GM12878 (cell line): Measurements from ENCODE around the gene C10orf90. TPM values are rescaled to one million over a fixed set of nuclear protein-coding genes. Genes with fewer than 3 reads are reported as not detected.

ENCODE experiments used
- ATAC-seq: fragments of 200-7000 bp; cut with Tn5 transposase; 3 replicates; pipeline ENCODE4 v1.9.1; 2020; ENCODE audit warnings: mild to moderate bottlenecking, moderate library complexity
- BruUV-seq: library from RNA; stranded (reverse); fragments of 400-500 nt; replicated peaks from 2 replicates; lab custom pipeline; 2021; lab: Mats Ljungman, UMichigan
- CTCF ChIA-PET: fragments of 300-600 bp; sonication (Branson Sonifier 250); formaldehyde crosslinking; extraction: SDS; loops from one replicate; lab custom pipeline; 2021; ENCODE audit warnings: inconsistent platforms; lab: Yijun Ruan, JAX
- POLR2A ChIA-PET: fragments of 350-600 bp; formaldehyde crosslinking; extraction: SDS; loops from one replicate; lab custom pipeline; 2021; ENCODE audit warnings: inconsistent platforms; lab: Charles Lee
- RAD21 ChIA-PET: fragments of 300-600 bp; sonication (Branson Sonifier 250); formaldehyde crosslinking; loops from one replicate; lab custom pipeline; 2023; ENCODE audit warnings: antibody characterized with exemption; ENCODE audit not compliant: unreplicated experiment; lab: Charles Lee
- SMC1A ChIA-PET: fragments of 300-600 bp; sonication (Branson Sonifier 250); formaldehyde crosslinking; loops from one replicate; lab custom pipeline; 2023; ENCODE audit not compliant: unreplicated experiment, uncharacterized antibody; lab: Charles Lee
- DNase-seq: peaks from one replicate; pipeline ENCODE4 v3.0.0-alpha.2; 2011; ENCODE audit warnings: low read depth, low spot score
- FAIRE-seq: peaks from 3 replicates; lab custom pipeline; 2011; peaks lifted over from hg19 to GRCh38; lab: Jason Lieb, UNC
- H2AFZ ChIP-seq: 2 replicates; pipeline ENCODE4 v1.6.0; 2011; ENCODE audit warnings: low read depth, low read length, control low read depth; ENCODE audit not compliant: control insufficient read depth
- H3K27ac ChIP-seq: 2 replicates; pipeline ENCODE4 v1.5.1; 2011; ENCODE audit warnings: control low read depth; ENCODE audit not compliant: control insufficient read depth, insufficient read depth
- H3K27me3 ChIP-seq, 2 experiments: replicated peaks in 1 of 2; 2 replicates each; pipeline versions ENCODE4 v1.6.0 to v1.6.1; 2011; ENCODE audit warnings: low read length in 1 of 2; ENCODE audit not compliant: control insufficient read depth in 2 of 2, insufficient read depth in 2 of 2
- H3K36me3 ChIP-seq, 2 experiments: 2 replicates each; pipeline ENCODE4 v1.5.1; 2011; ENCODE audit warnings: low read length in 1 of 2; ENCODE audit not compliant: control insufficient read depth in 2 of 2, insufficient read depth in 2 of 2
- H3K4me1 ChIP-seq: 2 replicates; pipeline ENCODE4 v1.6.1; 2011; ENCODE audit warnings: mild to moderate bottlenecking, low read length, moderate library complexity, mixed read lengths; ENCODE audit not compliant: control insufficient read depth, insufficient read depth
- H3K4me2 ChIP-seq: 2 replicates; pipeline ENCODE4 v1.6.0; 2011; ENCODE audit warnings: control low read depth; ENCODE audit not compliant: control insufficient read depth, insufficient read depth
- H3K4me3 ChIP-seq: fragments of 200-600 bp; sonication (generic); 2 replicates; pipeline ENCODE4 v1.5.1; 2016
- H3K79me2 ChIP-seq: 2 replicates; pipeline ENCODE4 v1.6.0; 2011; ENCODE audit warnings: low read length; ENCODE audit not compliant: control insufficient read depth, insufficient read depth
- H3K9ac ChIP-seq: 2 replicates; pipeline ENCODE4 v1.8.0; 2011; ENCODE audit warnings: low read length, control low read depth, mixed read lengths; ENCODE audit not compliant: control insufficient read depth, insufficient read depth
- H3K9me3 ChIP-seq: replicated peaks from 3 replicates; pipeline ENCODE4 v1.5.1; 2011; ENCODE audit warnings: mild to moderate bottlenecking, low read length; ENCODE audit not compliant: control insufficient read depth, insufficient read depth
- H4K20me1 ChIP-seq: 2 replicates; pipeline ENCODE4 v1.6.0; 2011; ENCODE audit not compliant: control insufficient read depth, insufficient read depth
- ATF2 ChIP-seq: IDR thresholded peaks from 2 replicates; pipeline ENCODE4 v1.6.1; 2012; ENCODE audit warnings: low read length, inconsistent platforms
- E2F8 ChIP-seq: fragments of 450-650 bp; IDR thresholded peaks from 2 replicates; pipeline ENCODE4 v1.6.1; 2018; ENCODE audit warnings: mild to moderate bottlenecking, low read depth, moderate library complexity; ENCODE audit not compliant: partially characterized antibody
- HDAC6 ChIP-seq: fragments of 200-600 bp; sonication (generic); IDR thresholded peaks from one replicate; pipeline ENCODE4 v1.8.0; 2017; ENCODE audit warnings: antibody characterized with exemption; ENCODE audit not compliant: unreplicated experiment
- NR2C2 ChIP-seq: IDR thresholded peaks from 2 replicates; pipeline ENCODE4 v1.6.1; 2011; ENCODE audit warnings: borderline replicate concordance, low read depth; ENCODE audit not compliant: control insufficient read depth, insufficient read length
- PBX3 ChIP-seq: IDR thresholded peaks from 2 replicates; pipeline ENCODE4 v1.6.1; 2011; ENCODE audit warnings: mild to moderate bottlenecking, low read depth, low read length, moderate library complexity; ENCODE audit not compliant: insufficient replicate concordance
- SREBF1 ChIP-seq: IDR thresholded peaks from 2 replicates; pipeline ENCODE4 v1.6.1; 2012; ENCODE audit warnings: mild to moderate bottlenecking, low read length
- TCF3 ChIP-seq: IDR thresholded peaks from 2 replicates; pipeline ENCODE4 v1.6.1; 2012; ENCODE audit warnings: low read depth, mild to moderate bottlenecking, low read length, borderline replicate concordance; ENCODE audit not compliant: insufficient read depth
- ZZZ3 ChIP-seq: IDR thresholded peaks from 2 replicates; pipeline ENCODE4 v1.6.1; 2011; ENCODE audit warnings: low read depth; ENCODE audit not compliant: control insufficient read depth, insufficient read length
- WGBS: methylation state at CpG from one replicate; pipeline ENCODE4 v1.1.6; 2016; ENCODE audit warnings: low lambda C conversion rate; ENCODE audit not compliant: insufficient replicate concordance, insufficient coverage; ENCODE audit errors: missing lambda C conversion rate; 5-methylcytosine and 5-hydroxymethylcytosine counted together
- in situ Hi-C: fragments of 300-500 bp; cut with MboI; formaldehyde crosslinking; loops from 9 replicates; pipeline ENCODE4 v1.14.3; 2018; ENCODE audit warnings: mixed read lengths
- intact Hi-C: fragments of 100-400 bp; cut with micrococcal nuclease; formaldehyde crosslinking; loops from one replicate; pipeline ENCODE4 v1.14.2; 2022; ENCODE audit not compliant: unreplicated experiment
- polyA plus RNA-seq, 11 experiments: library from polyadenylated mRNA; depleted of rRNA in 4 of 11; unstranded in 6 of 11; stranded (reverse) in 5 of 11; fragments of >200 nt; fragmentation: Nextera tagmentation in 4 of 11; fragmentation: Illumina TruSeq in 1 of 11; extraction: Ambion mirVana in 4 of 11; extraction: Trizol in 1 of 11; gene quantifications; 1 replicate in 1 of 11; 2 replicates in 10 of 11; pipeline versions ENCODE4 v1.2.1 to v1.2.3, GENCODE V29; 2011 to 2016; ENCODE audit warnings: inconsistent platforms in 2 of 11, missing spikeins in 2 of 11, low read depth in 1 of 11
- total RNA-seq, 4 experiments: library from RNA; depleted of rRNA in 3 of 4; stranded (reverse); fragments of >200 nt in 3 of 4; fragmentation: Illumina TruSeq in 1 of 4; extraction: Trizol in 1 of 4; gene quantifications; 2 replicates each; pipeline versions ENCODE4 v1.2.1 to v1.2.3, GENCODE V29; 2013 to 2021

C10orf90 gene
- total and polyA plus RNA-seq, 10 of the 15 experiments (the other 5 are each of a cell fraction or from before 2014, with no cell fraction given) = 0.04 TPM; not detected in 9

- RAD21 ChIA-PET = interaction anchor here (0.8 to 1.3 kb wide), 2 partner anchors 519 to 521 kb away, joined by 3 to 9 read pairs; no protein-coding TSS in a partner anchor
- WGBS = 24% methylated on average over 12 of the region's 12 CpGs
- CTCF ChIA-PET = interaction anchor here (0.6 to 1.4 kb wide), 7 partner anchors 435 to 621 kb away, joined by 3 to 18 read pairs (median 3); no protein-coding TSS in a partner anchor
- no peaks in the 10 kb centered on the region for H3K27me3 ChIP-seq
- H3K9me3 ChIP-seq = no peaks in the 10 kb centered on the region
- BruUV-seq = no TSS peak
- H2AFZ ChIP-seq = no peak overlapping the region
- in situ Hi-C loops = no loop called here
- H3K4me1 ChIP-seq = no peaks in the 10 kb centered on the region
- no peak overlapping the region for H3K4me3 ChIP-seq
- no peak overlapping the region for H3K4me2 ChIP-seq
- FAIRE-seq (no peak), DNase-seq (no peak), ATAC-seq (no peak)
- TF ChIP-seq ZZZ3 (no peak), ATF2 (no peak)
- POLR2A ChIA-PET = no interaction called here
- intact Hi-C loops = loop anchor here (1.0 to 2.0 kb wide), 2 partner anchors 521 to 635 kb away; no protein-coding TSS in a partner anchor
- H3K9ac ChIP-seq = no peak overlapping the region
- H3K27ac ChIP-seq = no peak overlapping the region
- H3K79me2 ChIP-seq = no peaks in the 10 kb centered on the region
- no peaks in the 10 kb centered on the region for H4K20me1 ChIP-seq
- SMC1A ChIA-PET = interaction anchor here (0.6 to 2.0 kb wide), 5 partner anchors 16 to 523 kb away, joined by 3 to 13 read pairs (median 4); no protein-coding TSS in a partner anchor
- no peaks in the 10 kb centered on the region for H3K36me3 ChIP-seq
These were observed 167.0 kb downstream of the C10orf90 start for GRCh38 chr10:126503392-126504062.

- H3K27me3 ChIP-seq = no peaks in the 10 kb centered on the region
- no peak overlapping the region for H3K9ac ChIP-seq
- CTCF ChIA-PET = no interaction called here
- intact Hi-C loops = no loop called here
- no peak overlapping the region for H2AFZ ChIP-seq
- SMC1A ChIA-PET = interaction anchor here (0.6 to 2.0 kb wide), 2 partner anchors 520 to 527 kb away, joined by 4 to 13 read pairs; no protein-coding TSS in a partner anchor
- H4K20me1 ChIP-seq = no peaks in the 10 kb centered on the region
- H3K4me3 ChIP-seq = no peak overlapping the region
- FAIRE-seq (no peak), ATAC-seq (no peak), DNase-seq (no peak)
- no peaks in the 10 kb centered on the region for H3K4me1 ChIP-seq
- H3K27ac ChIP-seq = no peak overlapping the region
- RAD21 ChIA-PET = no interaction called here
- 0% methylated on average over 1 of the region's 1 CpG for WGBS
- POLR2A ChIA-PET = no interaction called here
- no peaks in the 10 kb centered on the region for H3K9me3 ChIP-seq
- BruUV-seq = no TSS peak
- in situ Hi-C loops = no loop called here
- no peak overlapping the region for H3K4me2 ChIP-seq
- TF ChIP-seq PBX3 (no peak), NR2C2 (no peak), TCF3 (no peak), SREBF1 (no peak), HDAC6 (no peak), E2F8 (no peak)
- H3K36me3 ChIP-seq = no peaks in the 10 kb centered on the region
- H3K79me2 ChIP-seq = no peaks in the 10 kb centered on the region
These were observed 168.1 kb downstream of the C10orf90 start for GRCh38 chr10:126502441-126502840.
